ENCODE results near the gene DEK. TPM values are rescaled to one million over a fixed set of nuclear protein-coding genes. Genes with fewer than 3 reads are reported as not detected.
A peak's percentile ranks its signal among the peaks of the same experiment; 100 is the strongest.

DEK gene
- polyA plus RNA-seq, 1 of the 3 experiments (the other 2 are of a cell fraction), result 34.2 TPM

GRCh38 chr6:18276610-18277236 lies 12.4 kb upstream of the DEK start:
- Histone ChIP-seq H3F3A (replicated peaks; ENCODE audit: insufficient read depth) (no peaks in the 10 kb centered on the region), H2AFZ (ENCODE audit: low read depth) (peak overlapping the region; percentile 87), H3K36me3 (replicated peaks in 1 of 2; ENCODE audit: control insufficient read depth in 1 of 2, insufficient read depth in 2 of 2, low read length in 1 of 2) (no peaks in the 10 kb centered on the region), H3K4me2 (peak overlapping the region; percentile 80), H4K20me1 (ENCODE audit: insufficient read depth) (no peaks in the 10 kb centered on the region), H3K79me2 (ENCODE audit: insufficient read depth) (no peaks in the 10 kb centered on the region), H3K27ac (ENCODE audit: low read depth in 2 of 2, low read length in 1 of 2) (no peak overlapping the region), H3K27me3 (ENCODE audit: insufficient read depth) (peaks cover 15% of the 10 kb centered on the region; the same call in 1 of the 2 replicates), H3K9ac (no peak overlapping the region), H3K4me1 (ENCODE audit: control insufficient read depth in 1 of 2, insufficient read depth in 2 of 2, low read depth in 1 of 2, low read length in 1 of 2) (peaks cover 0 to 6% of the 10 kb centered on the region in 2 experiments; a peak in 2 of 4 replicates), H3K9me3 (no peaks in the 10 kb centered on the region), H3K4me3 (ENCODE audit: low read depth in 2 of 2, low read length in 1 of 2) (peak overlapping the region; percentile 53 to 65), H3K9me2 (no peaks in the 10 kb centered on the region)
- no peak for TF ChIP-seq USF2 (IDR thresholded peaks at IDR 0.05; ENCODE audit: borderline replicate concordance, low read depth, low read length)
- no peak for TF ChIP-seq NRF1 (IDR thresholded peaks at IDR 0.05; ENCODE audit: low read depth, low read length)
- no peak for TF ChIP-seq RXRA (IDR thresholded peaks at IDR 0.05; ENCODE audit: borderline replicate concordance, low read depth)
- TF ChIP-seq RAD21 (IDR thresholded peaks at IDR 0.05; ENCODE audit: low read length), result no peak
- no peak for TF ChIP-seq PBX3 (IDR thresholded peaks at IDR 0.05)
- no peak for TF ChIP-seq SIN3A (IDR thresholded peaks at IDR 0.05; ENCODE audit: borderline replicate concordance, low read depth, low read length)
- TF ChIP-seq USF1 (IDR thresholded peaks at IDR 0.05; ENCODE audit: borderline replicate concordance, low read depth), result no peak
- no peak for TF ChIP-seq FOXJ3 (CRISPR knock-in tag; IDR thresholded peaks at IDR 0.05)
- no peak for TF ChIP-seq MEF2A (IDR thresholded peaks at IDR 0.05; ENCODE audit: borderline replicate concordance, low read depth)
- TF ChIP-seq EZH2phosphoT487 (IDR thresholded peaks at IDR 0.05; ENCODE audit: borderline replicate concordance, low read depth), result no peak
- no peak for TF ChIP-seq TEAD4 (IDR thresholded peaks at IDR 0.05; ENCODE audit: borderline replicate concordance, insufficient read depth)
- TF ChIP-seq GATA2 (CRISPR knock-in tag; IDR thresholded peaks at IDR 0.05), result no peak
- TF ChIP-seq CTCF (IDR thresholded peaks at IDR 0.05), result no peak
- no peak for TF ChIP-seq RCOR1 (IDR thresholded peaks at IDR 0.05; ENCODE audit: low read length)
- TF ChIP-seq TCF12 (IDR thresholded peaks at IDR 0.05), result no peak
- no peak for TF ChIP-seq RFX5 (IDR thresholded peaks at IDR 0.05; ENCODE audit: low read length)
- TF ChIP-seq EP300 (IDR thresholded peaks at IDR 0.05; ENCODE audit: borderline replicate concordance in 1 of 2, low read depth in 1 of 2, low read length in 1 of 2), result no peak
- no peak for TF ChIP-seq ZBTB33 (IDR thresholded peaks at IDR 0.05; ENCODE audit: borderline replicate concordance, low read depth)
- 54% methylated on average over 11 of the region's 12 CpGs for WGBS (ENCODE audit: low lambda C conversion rate)
- DNase-seq, result no peak
- CTCF ChIA-PET, result no interaction called here
- POLR2A ChIA-PET, result no interaction called here

All from SK-N-SH (cell line).